ENCODE results near the gene ABCC9.

DNA sequence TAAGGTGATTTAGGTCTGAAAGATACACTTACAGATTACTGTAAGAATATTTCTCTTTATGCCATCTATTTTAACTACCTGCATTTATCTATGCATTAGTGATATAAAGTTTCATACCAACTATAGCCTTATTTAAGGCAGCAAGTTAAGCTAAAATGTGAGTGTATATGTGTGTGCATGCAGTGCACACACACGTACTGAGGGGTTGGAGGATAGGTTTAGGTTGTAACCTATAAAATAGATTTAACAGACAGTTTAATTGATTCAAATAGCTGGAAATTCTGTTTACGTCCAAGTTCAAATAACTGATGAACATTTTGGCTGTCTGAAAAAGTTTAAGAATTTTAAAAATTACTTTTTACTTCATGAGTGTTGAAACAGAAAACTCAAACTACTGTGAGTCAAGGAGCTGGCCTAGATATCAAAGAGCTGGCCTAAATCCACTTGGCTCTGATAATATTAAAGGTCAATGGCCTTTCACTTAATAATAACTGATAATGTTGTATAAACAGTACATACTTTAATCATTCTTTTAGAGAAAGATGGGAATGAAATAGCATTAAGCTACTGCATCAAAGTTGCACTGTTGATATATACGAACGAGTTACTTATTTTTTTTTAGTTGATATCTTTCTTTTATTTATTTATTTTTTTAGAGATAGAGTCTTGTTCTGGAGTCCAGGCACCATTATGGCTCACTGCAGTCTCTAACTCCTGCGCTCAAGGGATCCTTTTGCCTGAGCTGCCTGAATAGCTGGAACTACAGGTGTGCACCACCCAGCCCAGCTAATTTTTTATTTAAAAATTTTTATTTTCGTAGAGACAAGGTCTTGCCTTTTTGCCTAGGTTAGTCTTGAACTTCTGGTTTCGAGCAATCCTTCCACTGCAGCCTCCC, 152.9 kb downstream of the ABCC9 start:
- TF ChIP-seq, protein P1, sequence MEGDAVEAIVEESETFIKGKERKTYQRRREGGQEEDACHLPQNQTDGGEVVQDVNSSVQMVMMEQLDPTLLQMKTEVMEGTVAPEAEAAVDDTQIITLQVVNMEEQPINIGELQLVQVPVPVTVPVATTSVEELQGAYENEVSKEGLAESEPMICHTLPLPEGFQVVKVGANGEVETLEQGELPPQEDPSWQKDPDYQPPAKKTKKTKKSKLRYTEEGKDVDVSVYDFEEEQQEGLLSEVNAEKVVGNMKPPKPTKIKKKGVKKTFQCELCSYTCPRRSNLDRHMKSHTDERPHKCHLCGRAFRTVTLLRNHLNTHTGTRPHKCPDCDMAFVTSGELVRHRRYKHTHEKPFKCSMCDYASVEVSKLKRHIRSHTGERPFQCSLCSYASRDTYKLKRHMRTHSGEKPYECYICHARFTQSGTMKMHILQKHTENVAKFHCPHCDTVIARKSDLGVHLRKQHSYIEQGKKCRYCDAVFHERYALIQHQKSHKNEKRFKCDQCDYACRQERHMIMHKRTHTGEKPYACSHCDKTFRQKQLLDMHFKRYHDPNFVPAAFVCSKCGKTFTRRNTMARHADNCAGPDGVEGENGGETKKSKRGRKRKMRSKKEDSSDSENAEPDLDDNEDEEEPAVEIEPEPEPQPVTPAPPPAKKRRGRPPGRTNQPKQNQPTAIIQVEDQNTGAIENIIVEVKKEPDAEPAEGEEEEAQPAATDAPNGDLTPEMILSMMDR (IDR thresholded peaks at IDR 0.05) = no peak
- TF ChIP-seq EP300 (IDR thresholded peaks at IDR 0.05) (no peak), POLR2A (IDR thresholded peaks at IDR 0.05) (no peak)
